GM19035 (cell line): Measurements from ENCODE around the gene UBQLN2.
"Not testable (repeated sequence)": the region's sequence is repeated elsewhere in the genome, so short reads cannot be mapped to it uniquely, and the experiment has no call there.

Experiments
- ATAC-seq: cut with Tn5 transposase; IDR thresholded peaks from one replicate; pipeline ENCODE4 v1.9.1; 2021; ENCODE audit not compliant: unreplicated experiment

UBQLN2 gene

GRCh38 chrX:56563231-56564161, at the start of gene UBQLN2:
Gene UBQLN2 (plus strand): TSS chrX:56563627. CDS start chrX:56563874, 247 bp downstream.
- ATAC-seq: peak; percentile 76

GRCh38 chrX:56519642-56520041, 43.8 kb upstream of the UBQLN2 start:
- ATAC-seq: no peak

GRCh38 chrX:56529482-56530007, 33.9 kb upstream of the UBQLN2 start:
- not testable (repeated sequence) for ATAC-seq

- no peak for ATAC-seq
Measured at GRCh38 chrX:56530011-56530410, 33.4 kb upstream of the UBQLN2 start.

GRCh38 chrX:56550667-56551066, 12.8 kb upstream of the UBQLN2 start:
- ATAC-seq: no peak

GRCh38 chrX:56554870-56555269, 8.6 kb upstream of the UBQLN2 start:
- no peak for ATAC-seq

GRCh38 chrX:56557376-56557929, 6.0 kb upstream of the UBQLN2 start:
- ATAC-seq: no peak

- peak; percentile 11 for ATAC-seq
Measured at GRCh38 chrX:56564164-56564885, 898 bp downstream of the UBQLN2 start.

- peak; percentile 1 for ATAC-seq
Measured at GRCh38 chrX:56564921-56565840, 1.8 kb downstream of the UBQLN2 start.

GRCh38 chrX:56569378-56570057, 6.1 kb downstream of the UBQLN2 start:
- ATAC-seq: no peak

GRCh38 chrX:56572975-56573374, 9.5 kb downstream of the UBQLN2 start:
- no peak for ATAC-seq

GRCh38 chrX:56574861-56575260, 11.4 kb downstream of the UBQLN2 start:
- ATAC-seq: no peak

GRCh38 chrX:56576721-56577120, 13.3 kb downstream of the UBQLN2 start:
- ATAC-seq: no peak

- ATAC-seq: no peak
Measured at GRCh38 chrX:56588397-56589188, 25.2 kb downstream of the UBQLN2 start.

- not testable (repeated sequence) for ATAC-seq
Measured at GRCh38 chrX:56591830-56592229, 28.4 kb downstream of the UBQLN2 start.

- no peak for ATAC-seq
Measured at GRCh38 chrX:56600141-56600540, 36.7 kb downstream of the UBQLN2 start.

- no peak for ATAC-seq
Measured at GRCh38 chrX:56600987-56601386, 37.6 kb downstream of the UBQLN2 start.

- ATAC-seq: no peak
Measured at GRCh38 chrX:56615282-56615681, 51.9 kb downstream of the UBQLN2 start.
